NCI-H2196 (cell line): Measurements from ENCODE around the gene MBD6.

Experiments
- DNase-seq: peaks from one replicate; lab custom pipeline; 2025; ENCODE audit not compliant: unreplicated experiment; lab: John Stamatoyannopoulos, UW

MBD6 gene

DNA sequence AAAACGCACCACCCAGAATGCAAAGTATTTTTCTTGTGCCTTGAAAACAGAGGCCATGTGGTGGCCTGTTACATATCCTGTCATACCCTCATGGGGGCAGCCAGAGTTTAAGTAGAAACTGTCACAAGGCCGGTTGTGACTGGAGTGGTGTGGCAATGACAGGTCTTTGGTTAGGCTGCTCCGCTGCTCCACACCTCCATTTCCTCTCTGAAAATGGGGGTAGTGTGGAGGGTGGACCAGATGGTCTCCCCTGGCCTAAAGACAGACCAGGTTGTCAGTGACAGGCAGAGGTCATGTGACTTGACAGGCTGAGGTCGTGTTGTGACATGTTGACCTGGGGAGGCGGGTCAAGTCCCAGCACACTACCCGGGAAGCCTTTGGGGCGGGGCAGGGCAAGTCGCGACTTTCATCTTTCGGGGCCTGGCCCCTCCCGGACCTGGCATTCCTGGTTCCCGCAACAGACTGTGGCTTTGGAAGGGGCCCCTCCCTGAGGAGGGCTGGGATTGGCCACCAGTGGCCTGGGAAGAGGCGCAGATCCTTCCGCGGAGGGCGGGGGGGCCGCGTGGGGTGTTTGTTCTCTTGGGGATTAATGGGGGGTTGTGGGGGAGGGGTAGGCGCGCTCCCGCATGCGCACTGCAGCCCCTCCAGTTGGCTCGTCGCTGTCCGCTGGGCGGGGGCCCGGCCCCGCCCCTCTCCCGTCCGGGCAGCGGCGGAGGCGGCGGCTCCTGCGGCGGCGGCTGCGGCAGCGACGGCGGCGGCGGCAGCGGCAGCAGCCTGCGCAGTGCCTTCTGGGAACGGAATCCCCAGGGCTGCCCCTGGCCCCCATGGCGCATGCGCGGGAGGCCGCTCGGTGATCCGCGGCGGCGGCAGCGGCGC lies at the start of gene MBD6:
MBD6 (plus strand) TSS at position 814 of the 876 bp plus-strand sequence. CDS start 1,480 bp downstream, outside the sequence.
- peak; percentile 87 for DNase-seq

GRCh38 chr12:57473392-57473791 lies 49.2 kb upstream of the MBD6 start:
- no peak for DNase-seq

GRCh38 chr12:57473886-57474285 lies 48.7 kb upstream of the MBD6 start:
- no peak for DNase-seq

DNA sequence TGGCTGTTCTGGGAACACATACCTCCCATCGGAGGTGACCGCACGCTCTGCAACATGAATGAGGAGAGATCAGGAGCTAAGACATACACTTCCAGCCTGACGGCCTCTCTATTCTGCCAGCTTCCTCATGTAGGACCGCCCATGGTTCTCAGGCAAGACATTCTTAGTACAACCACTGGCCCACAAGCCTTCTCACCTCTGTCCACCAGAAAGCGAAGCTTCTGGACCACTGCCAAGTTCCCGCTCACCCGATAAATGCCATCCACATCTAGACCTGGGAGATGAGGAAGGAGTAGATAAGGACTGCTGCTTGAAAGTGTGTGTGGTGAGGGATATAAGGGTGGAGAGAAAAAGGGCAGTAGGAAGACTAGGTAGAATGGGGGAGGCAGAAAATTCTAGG lies 48.2 kb upstream of the MBD6 start:
- DNase-seq = no peak

- no peak for DNase-seq
Observed at GRCh38 chr12:57474862-57475261, 47.8 kb upstream of the MBD6 start.

DNA sequence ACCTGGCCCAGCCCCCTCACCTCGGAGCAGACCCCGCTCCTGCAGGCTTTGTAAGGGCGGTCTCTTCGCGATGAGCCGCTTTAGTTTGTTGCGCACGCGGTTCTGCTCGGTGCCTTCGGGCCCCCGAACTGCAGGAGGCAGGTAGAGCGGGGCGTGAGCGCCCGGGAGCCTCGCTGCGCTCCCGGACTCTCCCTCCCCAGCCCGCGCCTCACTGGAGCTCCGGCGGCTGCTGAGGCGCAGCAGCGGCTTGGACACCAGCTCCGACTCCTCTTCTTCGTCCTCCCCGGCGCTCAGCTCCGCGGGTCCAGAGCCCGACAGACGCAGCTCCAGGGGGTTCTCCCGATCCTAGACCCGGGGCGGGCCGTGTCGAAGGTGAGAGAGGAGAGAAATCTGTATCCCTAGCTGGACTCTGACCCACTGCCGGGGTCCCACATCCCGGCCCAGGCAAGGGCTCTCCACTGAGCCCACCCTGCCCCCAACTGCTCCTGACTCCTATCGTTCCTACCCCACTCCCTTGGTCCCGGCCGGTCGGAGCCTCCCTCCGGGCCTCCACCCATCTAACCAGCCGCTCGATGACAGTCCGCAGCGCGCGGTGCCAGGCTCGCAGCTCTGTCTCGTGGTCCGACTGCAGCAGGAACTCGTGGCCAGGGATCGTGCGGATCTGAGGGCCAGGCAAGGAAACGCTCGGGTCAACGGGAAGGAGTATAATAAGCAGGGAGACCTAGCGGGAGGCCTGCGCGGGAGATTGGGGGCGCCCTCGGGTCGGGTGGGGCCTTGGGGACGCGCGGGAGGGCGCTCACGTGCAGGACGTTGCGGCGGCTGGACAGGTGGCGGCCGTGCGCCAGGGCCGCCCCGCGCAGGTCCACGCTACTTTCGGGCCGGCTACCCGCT lies 47.1 kb upstream of the MBD6 start:
- DNase-seq = no peak

GRCh38 chr12:57476162-57476992 lies 46.2 kb upstream of the MBD6 start:
- DNase-seq = no peak

GRCh38 chr12:57476993-57477709 lies 45.5 kb upstream of the MBD6 start:
- DNase-seq = no peak

GRCh38 chr12:57477710-57478681 lies 44.6 kb upstream of the MBD6 start:
- no peak for DNase-seq

GRCh38 chr12:57479043-57479375 lies 43.6 kb upstream of the MBD6 start:
- DNase-seq = no peak

DNA sequence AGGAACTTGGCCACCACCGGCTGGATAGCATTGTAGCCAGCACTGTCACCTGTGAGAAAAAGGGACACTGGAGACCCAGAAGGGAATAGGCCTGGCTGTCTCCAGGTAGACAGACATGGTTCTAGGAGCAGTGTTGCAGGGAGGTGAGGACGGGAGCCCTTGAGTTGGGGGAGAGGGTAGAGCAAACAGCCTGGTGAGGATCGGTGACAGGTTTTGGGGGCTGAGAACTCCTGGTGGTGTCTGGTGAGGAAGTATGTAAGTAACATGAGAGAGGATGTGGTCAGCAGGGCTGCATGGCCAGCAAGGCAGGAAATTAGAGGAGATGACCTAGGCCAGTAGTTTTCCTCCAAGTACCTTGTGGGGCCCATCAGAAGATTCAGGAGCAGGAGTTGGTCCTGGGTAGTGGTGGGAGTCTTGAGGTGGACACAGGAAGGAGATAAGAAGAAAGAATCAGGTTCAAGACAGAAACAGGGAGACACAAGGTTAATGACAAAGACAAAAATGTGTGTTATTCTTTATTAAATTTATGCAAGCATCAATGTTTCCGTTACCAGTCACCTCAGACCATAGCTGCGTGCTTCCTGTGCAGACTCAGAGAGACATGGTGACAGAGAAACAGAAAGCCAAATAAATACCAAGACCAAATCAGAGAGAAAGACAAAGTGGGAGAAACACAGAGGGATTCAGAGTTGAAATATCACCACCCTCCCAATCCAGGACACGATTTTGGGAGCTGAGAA lies 43.1 kb upstream of the MBD6 start, which contains the start of gene ARHGAP9:
ARHGAP9 (minus strand) TSS at position 491 of the 740 bp plus-strand sequence; CDS start at position 31, 460 bp downstream.
- no peak for DNase-seq

GRCh38 chr12:57481671-57482070 lies 41.0 kb upstream of the MBD6 start:
- DNase-seq = no peak

- no peak for DNase-seq
Observed at GRCh38 chr12:57483466-57483865, 39.2 kb upstream of the MBD6 start.

DNA sequence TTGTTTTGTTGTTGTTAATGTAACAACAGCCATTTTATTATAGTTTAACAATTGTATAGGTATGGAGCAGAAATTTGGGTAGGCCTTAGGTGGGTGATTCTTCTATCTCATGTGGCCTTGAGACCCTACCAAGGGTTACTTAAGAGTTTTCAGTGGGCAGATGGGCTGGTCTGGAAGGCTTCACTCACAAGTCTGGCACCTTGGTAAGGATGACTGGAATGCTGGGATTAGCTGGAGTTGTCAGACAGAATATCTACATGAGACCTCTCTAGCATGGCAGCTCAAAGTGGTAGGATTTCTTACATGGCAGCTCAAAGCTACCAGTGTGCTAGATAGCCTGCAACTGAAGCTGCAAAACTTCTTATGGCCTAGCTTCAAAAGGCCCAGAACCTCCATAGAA lies 36.9 kb upstream of the MBD6 start:
- DNase-seq = no peak

- DNase-seq = no peak
Observed at GRCh38 chr12:57487055-57487596, 35.5 kb upstream of the MBD6 start.

DNA sequence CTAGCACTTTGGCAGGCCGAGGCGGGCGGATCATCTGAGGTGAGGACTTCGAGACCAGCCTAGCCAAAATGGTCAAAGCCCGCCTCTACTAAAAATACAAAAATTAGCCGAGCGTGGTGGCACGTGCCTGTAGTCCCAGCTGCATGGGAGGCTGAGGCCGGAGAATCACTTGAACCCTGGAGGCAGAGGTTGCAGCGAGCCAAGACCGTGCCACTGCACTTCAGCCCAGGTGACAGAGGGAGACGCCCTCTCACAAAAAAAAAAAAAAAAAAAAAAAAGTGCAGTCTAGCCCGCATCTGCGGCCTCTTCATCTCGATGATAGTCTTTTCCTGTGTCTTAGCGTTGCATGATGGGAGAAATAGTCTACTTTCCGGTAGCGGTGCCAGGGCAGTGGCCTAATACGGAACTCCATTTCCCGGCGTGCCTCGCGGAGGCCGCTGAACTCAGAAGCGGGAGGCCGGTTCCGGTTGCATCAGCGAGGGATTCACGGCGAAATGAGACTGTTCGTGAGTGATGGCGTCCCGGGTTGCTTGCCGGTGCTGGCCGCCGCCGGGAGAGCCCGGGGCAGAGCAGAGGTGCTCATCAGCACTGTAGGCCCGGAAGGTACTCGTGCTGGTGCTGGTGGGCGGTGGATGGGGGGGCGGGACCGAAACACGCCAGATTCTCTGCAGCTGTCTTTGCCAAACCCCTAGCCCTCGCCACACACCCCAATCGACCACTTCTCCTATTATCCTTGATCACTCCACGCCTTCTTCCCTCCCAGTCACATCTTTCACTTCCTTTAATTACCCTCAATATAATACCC lies 34.8 kb upstream of the MBD6 start, which contains the start of gene MARS1:
MARS1 (plus strand) TSS at position 472 of the 805 bp plus-strand sequence; CDS start at position 495, 23 bp downstream.
- peak; percentile 97 for DNase-seq
